ENCODE measurements around the gene CYB561A3. TPM values are rescaled to one million over a fixed set of nuclear protein-coding genes. Genes with fewer than 3 reads are reported as not detected.

The CYB561A3 gene
- total and polyA plus RNA-seq, 2 of the 13 experiments (the other 11 are each of a cell fraction or from before 2014, with no cell fraction given): 11.4 to 14.9 TPM

DNA sequence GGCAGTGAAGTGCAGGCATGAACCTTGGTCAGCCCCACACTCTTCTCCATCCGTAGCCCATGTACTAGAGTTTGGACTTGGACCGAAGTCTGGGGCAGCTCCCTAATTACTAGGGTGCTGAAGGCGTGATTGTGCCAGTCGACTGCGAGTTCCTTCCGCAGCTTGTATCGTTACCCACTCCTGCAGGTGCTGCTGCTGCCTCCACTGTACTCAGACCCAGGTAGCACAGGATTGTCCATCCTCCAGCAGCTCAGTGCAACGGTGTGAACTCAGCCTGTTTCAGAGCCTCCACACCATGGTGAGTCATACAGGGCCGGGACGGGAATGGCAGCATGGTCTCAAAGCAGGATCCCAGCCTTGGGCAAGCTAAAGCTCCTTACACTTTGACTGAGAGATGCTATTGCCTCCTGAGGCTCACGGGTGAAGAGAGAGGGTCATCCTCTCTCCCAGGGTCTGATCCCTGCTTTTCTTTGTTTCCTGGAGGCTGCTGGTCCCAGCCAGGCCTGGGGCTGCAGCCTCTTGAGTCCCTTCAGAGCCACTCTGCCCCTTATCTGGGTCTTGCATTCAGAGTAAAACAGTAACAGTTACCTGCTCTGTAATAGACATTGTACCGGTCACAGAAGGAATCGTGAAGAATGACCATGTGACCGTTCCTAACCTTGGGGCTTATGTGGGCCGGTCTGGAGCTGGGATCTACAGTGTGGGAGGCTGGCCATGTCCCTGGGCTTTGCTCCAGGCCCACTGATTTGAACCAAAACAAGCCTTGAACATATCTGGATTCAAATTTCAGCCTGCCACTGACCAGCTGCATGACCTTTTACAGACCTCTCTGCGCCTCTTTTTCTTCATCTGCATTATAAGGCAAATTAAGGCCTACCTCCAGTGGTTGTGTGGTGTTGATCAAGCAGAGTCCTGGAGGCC, 27.0 kb downstream of the CYB561A3 start (continued):
- TF ChIP-seq, protein P1, sequence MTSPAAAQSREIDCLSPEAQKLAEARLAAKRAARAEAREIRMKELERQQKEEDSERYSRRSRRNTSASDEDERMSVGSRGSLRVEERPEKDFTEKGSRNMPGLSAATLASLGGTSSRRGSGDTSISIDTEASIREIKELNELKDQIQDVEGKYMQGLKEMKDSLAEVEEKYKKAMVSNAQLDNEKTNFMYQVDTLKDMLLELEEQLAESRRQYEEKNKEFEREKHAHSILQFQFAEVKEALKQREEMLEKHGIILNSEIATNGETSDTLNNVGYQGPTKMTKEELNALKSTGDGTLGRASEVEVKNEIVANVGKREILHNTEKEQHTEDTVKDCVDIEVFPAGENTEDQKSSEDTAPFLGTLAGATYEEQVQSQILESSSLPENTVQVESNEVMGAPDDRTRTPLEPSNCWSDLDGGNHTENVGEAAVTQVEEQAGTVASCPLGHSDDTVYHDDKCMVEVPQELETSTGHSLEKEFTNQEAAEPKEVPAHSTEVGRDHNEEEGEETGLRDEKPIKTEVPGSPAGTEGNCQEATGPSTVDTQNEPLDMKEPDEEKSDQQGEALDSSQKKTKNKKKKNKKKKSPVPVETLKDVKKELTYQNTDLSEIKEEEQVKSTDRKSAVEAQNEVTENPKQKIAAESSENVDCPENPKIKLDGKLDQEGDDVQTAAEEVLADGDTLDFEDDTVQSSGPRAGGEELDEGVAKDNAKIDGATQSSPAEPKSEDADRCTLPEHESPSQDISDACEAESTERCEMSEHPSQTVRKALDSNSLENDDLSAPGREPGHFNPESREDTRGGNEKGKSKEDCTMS (CRISPR knock-in tag; conservative IDR thresholded peaks at IDR 0.05): no peak
- TF ChIP-seq ZNF282 (IDR thresholded peaks at IDR 0.05; ENCODE audit: partially characterized antibody): no peak
- TF ChIP-seq MTA1 (CRISPR knock-in tag; IDR thresholded peaks at IDR 0.05; ENCODE audit: borderline replicate concordance): no peak
- peak; percentile 43; the same call in 1 of the 2 replicates for TF ChIP-seq KMT2A (CRISPR knock-in tag; IDR thresholded peaks at IDR 0.05)
- TF ChIP-seq STAG1 (CRISPR knock-in tag; IDR thresholded peaks at IDR 0.05): no peak
- no peak for TF ChIP-seq REXO4 (CRISPR knock-in tag; IDR thresholded peaks at IDR 0.05; ENCODE audit: borderline replicate concordance)
- no peak for TF ChIP-seq ARNT (IDR thresholded peaks at IDR 0.05)
- TF ChIP-seq, protein P2, sequence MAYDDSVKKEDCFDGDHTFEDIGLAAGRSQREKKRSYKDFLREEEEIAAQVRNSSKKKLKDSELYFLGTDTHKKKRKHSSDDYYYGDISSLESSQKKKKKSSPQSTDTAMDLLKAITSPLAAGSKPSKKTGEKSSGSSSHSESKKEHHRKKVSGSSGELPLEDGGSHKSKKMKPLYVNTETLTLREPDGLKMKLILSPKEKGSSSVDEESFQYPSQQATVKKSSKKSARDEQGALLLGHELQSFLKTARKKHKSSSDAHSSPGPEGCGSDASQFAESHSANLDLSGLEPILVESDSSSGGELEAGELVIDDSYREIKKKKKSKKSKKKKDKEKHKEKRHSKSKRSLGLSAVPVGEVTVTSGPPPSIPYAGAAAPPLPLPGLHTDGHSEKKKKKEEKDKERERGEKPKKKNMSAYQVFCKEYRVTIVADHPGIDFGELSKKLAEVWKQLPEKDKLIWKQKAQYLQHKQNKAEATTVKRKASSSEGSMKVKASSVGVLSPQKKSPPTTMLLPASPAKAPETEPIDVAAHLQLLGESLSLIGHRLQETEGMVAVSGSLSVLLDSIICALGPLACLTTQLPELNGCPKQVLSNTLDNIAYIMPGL (CRISPR knock-in tag; IDR thresholded peaks at IDR 0.05; ENCODE audit: borderline replicate concordance in 1 of 2, low read depth in 1 of 2): peak; percentile 50 to 56; a peak in 1 of 4 replicates
- 0 out of 2 replicates have a peak, but pooled peaks have one; percentile 26 for TF ChIP-seq ZNF563 (CRISPR knock-in tag; IDR thresholded peaks at IDR 0.05)
- TF ChIP-seq, protein P3, sequence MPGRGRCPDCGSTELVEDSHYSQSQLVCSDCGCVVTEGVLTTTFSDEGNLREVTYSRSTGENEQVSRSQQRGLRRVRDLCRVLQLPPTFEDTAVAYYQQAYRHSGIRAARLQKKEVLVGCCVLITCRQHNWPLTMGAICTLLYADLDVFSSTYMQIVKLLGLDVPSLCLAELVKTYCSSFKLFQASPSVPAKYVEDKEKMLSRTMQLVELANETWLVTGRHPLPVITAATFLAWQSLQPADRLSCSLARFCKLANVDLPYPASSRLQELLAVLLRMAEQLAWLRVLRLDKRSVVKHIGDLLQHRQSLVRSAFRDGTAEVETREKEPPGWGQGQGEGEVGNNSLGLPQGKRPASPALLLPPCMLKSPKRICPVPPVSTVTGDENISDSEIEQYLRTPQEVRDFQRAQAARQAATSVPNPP (CRISPR knock-in tag; IDR thresholded peaks at IDR 0.05): no peak
- peak; percentile 93 for TF ChIP-seq NCOR1 (IDR thresholded peaks at IDR 0.05; ENCODE audit: borderline replicate concordance, low read length)
- TF ChIP-seq ZNF225 (CRISPR knock-in tag; IDR thresholded peaks at IDR 0.05): no peak
- TF ChIP-seq KDM5A (IDR thresholded peaks at IDR 0.05; ENCODE audit: borderline replicate concordance, low read length): no peak; the same call in 1 of the 2 replicates
- no peak for TF ChIP-seq HMGA1 (CRISPR knock-in tag; conservative IDR thresholded peaks at IDR 0.05)
- TF ChIP-seq, protein P4, sequence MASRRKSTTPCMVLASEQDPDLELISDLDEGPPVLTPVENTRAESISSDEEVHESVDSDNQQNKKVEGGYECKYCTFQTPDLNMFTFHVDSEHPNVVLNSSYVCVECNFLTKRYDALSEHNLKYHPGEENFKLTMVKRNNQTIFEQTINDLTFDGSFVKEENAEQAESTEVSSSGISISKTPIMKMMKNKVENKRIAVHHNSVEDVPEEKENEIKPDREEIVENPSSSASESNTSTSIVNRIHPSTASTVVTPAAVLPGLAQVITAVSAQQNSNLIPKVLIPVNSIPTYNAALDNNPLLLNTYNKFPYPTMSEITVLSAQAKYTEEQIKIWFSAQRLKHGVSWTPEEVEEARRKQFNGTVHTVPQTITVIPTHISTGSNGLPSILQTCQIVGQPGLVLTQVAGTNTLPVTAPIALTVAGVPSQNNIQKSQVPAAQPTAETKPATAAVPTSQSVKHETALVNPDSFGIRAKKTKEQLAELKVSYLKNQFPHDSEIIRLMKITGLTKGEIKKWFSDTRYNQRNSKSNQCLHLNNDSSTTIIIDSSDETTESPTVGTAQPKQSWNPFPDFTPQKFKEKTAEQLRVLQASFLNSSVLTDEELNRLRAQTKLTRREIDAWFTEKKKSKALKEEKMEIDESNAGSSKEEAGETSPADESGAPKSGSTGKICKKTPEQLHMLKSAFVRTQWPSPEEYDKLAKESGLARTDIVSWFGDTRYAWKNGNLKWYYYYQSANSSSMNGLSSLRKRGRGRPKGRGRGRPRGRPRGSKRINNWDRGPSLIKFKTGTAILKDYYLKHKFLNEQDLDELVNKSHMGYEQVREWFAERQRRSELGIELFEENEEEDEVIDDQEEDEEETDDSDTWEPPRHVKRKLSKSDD (CRISPR knock-in tag; IDR thresholded peaks at IDR 0.05; ENCODE audit: low read depth): no peak
- TF ChIP-seq SAFB2 (CRISPR knock-in tag; IDR thresholded peaks at IDR 0.05; ENCODE audit: borderline replicate concordance, low read depth): peak; percentile 55; the same call in 1 of the 2 replicates
- TF ChIP-seq ZNF260 (CRISPR knock-in tag; IDR thresholded peaks at IDR 0.05; ENCODE audit: borderline replicate concordance, low read depth): no peak
- TF ChIP-seq, protein P5, sequence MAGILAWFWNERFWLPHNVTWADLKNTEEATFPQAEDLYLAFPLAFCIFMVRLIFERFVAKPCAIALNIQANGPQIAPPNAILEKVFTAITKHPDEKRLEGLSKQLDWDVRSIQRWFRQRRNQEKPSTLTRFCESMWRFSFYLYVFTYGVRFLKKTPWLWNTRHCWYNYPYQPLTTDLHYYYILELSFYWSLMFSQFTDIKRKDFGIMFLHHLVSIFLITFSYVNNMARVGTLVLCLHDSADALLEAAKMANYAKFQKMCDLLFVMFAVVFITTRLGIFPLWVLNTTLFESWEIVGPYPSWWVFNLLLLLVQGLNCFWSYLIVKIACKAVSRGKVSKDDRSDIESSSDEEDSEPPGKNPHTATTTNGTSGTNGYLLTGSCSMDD (CRISPR knock-in tag; IDR thresholded peaks at IDR 0.05): no peak
- no peak for TF ChIP-seq PCBP1 (IDR thresholded peaks at IDR 0.05; ENCODE audit: borderline replicate concordance, low read depth, low read length)

All from HepG2 (cell line).